HepG2 (cell line): ENCODE measurements around the gene MMP26.

Experiments
- GATAD2A ChIP-seq: IDR thresholded peaks from 2 replicates; pipeline ENCODE4 v1.6.1; 2016
- MYC ChIP-seq: sonication (generic); formaldehyde crosslinking; IDR thresholded peaks from 2 replicates; pipeline ENCODE4 v1.9.0; 2021; ENCODE audit warnings: missing genetic modification reagents, borderline replicate concordance
- NCOR1 ChIP-seq: fragments of 200-600 bp; sonication (generic); IDR thresholded peaks from 2 replicates; pipeline ENCODE4 v1.7.0; 2017; ENCODE audit warnings: antibody characterized with exemption, low read length, borderline replicate concordance
- NFE2L1 ChIP-seq: sonication (generic); formaldehyde crosslinking; IDR thresholded peaks from 2 replicates; pipeline ENCODE4 v1.4.0; 2020; ENCODE audit warnings: missing genetic modification reagents, mild to moderate bottlenecking, borderline replicate concordance
- NR2C2 ChIP-seq: sonication (generic); formaldehyde crosslinking; IDR thresholded peaks from 2 replicates; pipeline ENCODE4 v1.4.0; 2020; ENCODE audit warnings: missing genetic modification reagents, mild to moderate bottlenecking, moderate library complexity, borderline replicate concordance
- ONECUT2 ChIP-seq: sonication (generic); formaldehyde crosslinking; IDR thresholded peaks from 2 replicates; pipeline ENCODE4 v1.4.0; 2020; ENCODE audit warnings: missing genetic modification reagents
- SP1 ChIP-seq, 2 experiments: fragments of 450-650 bp in 1 of 2; sonication (generic) in 1 of 2; formaldehyde crosslinking in 1 of 2; IDR thresholded peaks; 2 replicates each; pipeline versions ENCODE4 v1.4.0 to v1.6.1; 2016 to 2020; ENCODE audit warnings: missing genetic modification reagents in 1 of 2
- TBP ChIP-seq: sonication (generic); formaldehyde crosslinking; IDR thresholded peaks from 2 replicates; pipeline ENCODE4 v1.5.0; 2020; ENCODE audit warnings: missing genetic modification reagents
- ZNF232 ChIP-seq: sonication (generic); formaldehyde crosslinking; IDR thresholded peaks from 2 replicates; pipeline ENCODE4 v1.4.0; 2020; ENCODE audit warnings: missing genetic modification reagents, borderline replicate concordance
- ZNF431 ChIP-seq: sonication (generic); formaldehyde crosslinking; IDR thresholded peaks from 2 replicates; pipeline ENCODE4 v1.9.0; 2022; ENCODE audit warnings: missing genetic modification reagents, low read depth, mild to moderate bottlenecking, borderline replicate concordance

GRCh38 chr11:4697585-4697984 lies 7.0 kb upstream of the MMP26 start, which contains the start of gene OR51E2:
- TF ChIP-seq ZNF232 (CRISPR knock-in tag) (no peak), GATAD2A (CRISPR knock-in tag) (no peak), NCOR1 (no peak), ONECUT2 (CRISPR knock-in tag) (no peak), NR2C2 (CRISPR knock-in tag) (no peak), NFE2L1 (CRISPR knock-in tag) (no peak), ZNF431 (CRISPR knock-in tag) (no peak), MYC (CRISPR knock-in tag) (no peak), TBP (no peak), SP1 (IDR thresholded peaks at IDR 0.05) (no peak), SP1 (CRISPR knock-in tag; IDR thresholded peaks at IDR 0.05) (no peak)
